A549 (cell line): Measurements from ENCODE around the gene BNIP3. TPM values are rescaled to one million over a fixed set of nuclear protein-coding genes. Genes with fewer than 3 reads are reported as not detected.

Experiments
- ATAC-seq, 2 experiments: fragments of 200-7000 bp in 1 of 2; fragments of >200 bp in 1 of 2; cut with Nextera tagmentation in 1 of 2; cut with Tn5 transposase in 1 of 2; 3 replicates each; pipeline versions ENCODE4 v1.8.0 to v1.9.1; 2018 to 2020; ENCODE audit warnings: mild to moderate bottlenecking in 1 of 2, moderate library complexity in 1 of 2
- CTCF ChIA-PET: fragments of 300-600 bp; sonication (Branson Sonifier 250); formaldehyde crosslinking; extraction: SDS; loops from one replicate; lab custom pipeline; 2021; ENCODE audit warnings: antibody characterized with exemption, inconsistent platforms; lab: Yijun Ruan, JAX
- POLR2A ChIA-PET: fragments of 350-600 bp; formaldehyde crosslinking; extraction: SDS; loops from one replicate; lab custom pipeline; 2021; ENCODE audit warnings: antibody characterized with exemption, inconsistent platforms; lab: Yijun Ruan, JAX
- DNase-seq, 2 experiments: peaks; one replicate each; pipeline versions ENCODE4 v3.0.0 to v3.0.0-alpha.2; 2011 to 2016; ENCODE audit warnings: low read depth in 1 of 2, low spot score in 1 of 2
- FAIRE-seq: peaks from 2 replicates; lab custom pipeline; 2011; peaks lifted over from hg19 to GRCh38; lab: Jason Lieb, UNC
- H3K27ac ChIP-seq, 2 experiments: fragments of >200 bp; sonication (Bioruptor Twin); formaldehyde crosslinking; 3 replicates each; pipeline ENCODE4 v1.5.1; 2016 to 2017
- H3K4me1 ChIP-seq: fragments of >200 bp; sonication (Bioruptor Twin); formaldehyde crosslinking; 3 replicates; pipeline ENCODE4 v1.6.1; 2016
- H3K4me2 ChIP-seq: fragments of >200 bp; sonication (Bioruptor Twin); formaldehyde crosslinking; 3 replicates; pipeline ENCODE4 v1.6.1; 2016
- H3K4me3 ChIP-seq: fragments of >200 bp; sonication (Bioruptor Twin); formaldehyde crosslinking; 3 replicates; pipeline ENCODE4 v1.5.1; 2016
- H3K9me3 ChIP-seq: fragments of >200 bp; sonication (Bioruptor Twin); formaldehyde crosslinking; 3 replicates; pipeline ENCODE4 v1.6.1; 2016
- CBX8 ChIP-seq: fragments of 200-600 bp; sonication (generic); IDR thresholded peaks from 2 replicates; pipeline ENCODE4 v1.6.1; 2016
- CEBPB ChIP-seq, 2 experiments: fragments of >200 bp in 1 of 2; sonication (Bioruptor Twin) in 1 of 2; formaldehyde crosslinking in 1 of 2; IDR thresholded peaks; 2 replicates each; pipeline ENCODE4 v1.6.1; 2012 to 2016
- EP300 ChIP-seq, 2 experiments: fragments of >200 bp; sonication (Bioruptor Twin); formaldehyde crosslinking; IDR thresholded peaks; 2 replicates in 1 of 2; 3 replicates in 1 of 2; pipeline ENCODE4 v1.6.1; 2016 to 2017
- FOXS1 ChIP-seq: fragments of 250-450 bp; sonication (Bioruptor Pico); IDR thresholded peaks from 2 replicates; pipeline ENCODE4 v1.5.0; 2020; ENCODE audit warnings: mild to moderate bottlenecking, moderate library complexity
- GATA3 ChIP-seq: IDR thresholded peaks from 2 replicates; pipeline ENCODE4 v1.6.1; 2012; ENCODE audit warnings: borderline replicate concordance
- HOXB5 ChIP-seq: fragments of 250-450 bp; sonication (Bioruptor Pico); IDR thresholded peaks from 2 replicates; pipeline ENCODE4 v1.5.0; 2020; ENCODE audit warnings: mild to moderate bottlenecking, moderate library complexity
- JUNB ChIP-seq: fragments of >200 bp; sonication (Bioruptor Twin); formaldehyde crosslinking; IDR thresholded peaks from 2 replicates; pipeline ENCODE4 v1.6.1; 2016
- KDM1A ChIP-seq: fragments of 200-600 bp; sonication (generic); IDR thresholded peaks from 2 replicates; pipeline ENCODE4 v1.6.1; 2016; ENCODE audit warnings: low read depth, mild to moderate bottlenecking
- MAFK ChIP-seq: fragments of 450-650 bp; IDR thresholded peaks from 2 replicates; pipeline ENCODE4 v1.6.1; 2014; ENCODE audit not compliant: partially characterized antibody
- MYC ChIP-seq: IDR thresholded peaks from 2 replicates; pipeline ENCODE4 v1.6.1; 2012; ENCODE audit warnings: mild to moderate bottlenecking, inconsistent platforms, low read length, improper control_type of control experiment, borderline replicate concordance
- NR3C1 ChIP-seq: fragments of >200 bp; sonication (Bioruptor Twin); formaldehyde crosslinking; IDR thresholded peaks from 3 replicates; pipeline ENCODE4 v1.6.1; 2017
- PHF8 ChIP-seq: fragments of 200-600 bp; sonication (generic); IDR thresholded peaks from 2 replicates; pipeline ENCODE4 v1.6.1; 2016; ENCODE audit warnings: low read depth, mild to moderate bottlenecking, antibody characterized with exemption, moderate library complexity, borderline replicate concordance
- RCOR1 ChIP-seq: fragments of 150-350 bp; IDR thresholded peaks from 2 replicates; pipeline ENCODE4 v1.6.1; 2014; ENCODE audit warnings: antibody characterized with exemption, low read length, low read depth
- TFCP2L1 ChIP-seq: fragments of 250-450 bp; sonication (Bioruptor Pico); IDR thresholded peaks from 2 replicates; pipeline ENCODE4 v1.5.0; 2021; ENCODE audit warnings: mild to moderate bottlenecking
- ZC3H11A ChIP-seq: fragments of 450-650 bp; IDR thresholded peaks from 2 replicates; pipeline ENCODE4 v1.6.1; 2014; ENCODE audit warnings: antibody characterized with exemption, mild to moderate bottlenecking
- ZSCAN20 ChIP-seq: fragments of 250-450 bp; sonication (Bioruptor Pico); IDR thresholded peaks from 2 replicates; pipeline ENCODE4 v1.8.0; 2022; ENCODE audit warnings: mild to moderate bottlenecking, moderate library complexity
- WGBS: methylation state at CpG from one replicate; pipeline ENCODE4 v1.1.6; 2017; ENCODE audit errors: missing lambda C conversion rate; 5-methylcytosine and 5-hydroxymethylcytosine counted together
- polyA plus RNA-seq, 4 experiments: library from polyadenylated mRNA; depleted of rRNA in 3 of 4; stranded (reverse); fragments of >200 nt; fragmentation: RNase III in 1 of 4; extraction: RNeasy Plus Mini Kit Qiagen cat#74134 plus additional on column Dnase treatment in 1 of 4; gene quantifications; 2 replicates in 3 of 4; 3 replicates in 1 of 4; pipeline ENCODE4 v1.2.3, GENCODE V29; 2011 to 2017
- TF ChIP-seq, protein P1 (sequence below): fragments of 150-350 bp; IDR thresholded peaks from 2 replicates; pipeline ENCODE4 v1.6.1; 2014; ENCODE audit warnings: low read depth, mild to moderate bottlenecking, low read length
- TF ChIP-seq, protein P2 (sequence below): fragments of 250-450 bp; sonication (Bioruptor Pico); IDR thresholded peaks from 2 replicates; pipeline ENCODE4 v1.5.0; 2020; ENCODE audit warnings: low read depth, mild to moderate bottlenecking, moderate library complexity
- TF ChIP-seq, protein P3 (sequence below): fragments of 200-600 bp; sonication (generic); IDR thresholded peaks from 2 replicates; pipeline ENCODE4 v1.6.1; 2016; ENCODE audit warnings: antibody characterized with exemption, mild to moderate bottlenecking, moderate library complexity
- TF ChIP-seq, protein P4 (sequence below): fragments of >200 bp; sonication (Bioruptor Twin); formaldehyde crosslinking; IDR thresholded peaks from 2 replicates; pipeline ENCODE4 v1.6.1; 2016
- TF ChIP-seq, protein P5 (sequence below): fragments of 450-650 bp; IDR thresholded peaks from 2 replicates; pipeline ENCODE4 v1.6.1; 2014; ENCODE audit warnings: antibody characterized with exemption

Gene BNIP3
- polyA plus RNA-seq, 2 of the 4 experiments (the other 2 are of a cell fraction): 46.9 to 51.2 TPM

DNA sequence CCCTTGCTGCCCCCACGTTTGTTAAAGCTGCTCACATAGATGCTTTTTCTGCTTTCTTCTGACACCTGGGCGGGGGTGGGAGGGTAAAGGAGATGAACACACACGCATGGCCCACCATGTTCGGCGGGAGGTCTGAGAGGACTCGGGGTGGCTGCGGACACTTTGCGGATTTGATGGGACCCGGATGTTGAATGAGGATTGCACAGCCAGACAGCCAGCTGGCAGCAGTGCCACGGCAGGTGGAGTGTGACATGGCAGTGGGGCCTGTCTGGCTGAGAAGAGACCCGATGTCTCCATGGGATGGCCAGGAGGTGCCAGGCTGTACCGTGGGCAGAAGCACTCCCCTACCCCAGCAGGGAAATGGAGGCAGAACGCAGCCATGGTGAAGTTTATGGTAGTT lies 49.7 kb downstream of the BNIP3 start:
- Histone ChIP-seq H3K4me1 (peaks cover 19% of the 10 kb centered on the region), H3K4me2 (no peak overlapping the region), H3K9me3 (no peaks in the 10 kb centered on the region), H3K4me3 (no peak overlapping the region), H3K27ac (no peak overlapping the region)
- ATAC-seq (no peak), DNase-seq (no peak), FAIRE-seq (no peak)
- TF ChIP-seq, protein P1, sequence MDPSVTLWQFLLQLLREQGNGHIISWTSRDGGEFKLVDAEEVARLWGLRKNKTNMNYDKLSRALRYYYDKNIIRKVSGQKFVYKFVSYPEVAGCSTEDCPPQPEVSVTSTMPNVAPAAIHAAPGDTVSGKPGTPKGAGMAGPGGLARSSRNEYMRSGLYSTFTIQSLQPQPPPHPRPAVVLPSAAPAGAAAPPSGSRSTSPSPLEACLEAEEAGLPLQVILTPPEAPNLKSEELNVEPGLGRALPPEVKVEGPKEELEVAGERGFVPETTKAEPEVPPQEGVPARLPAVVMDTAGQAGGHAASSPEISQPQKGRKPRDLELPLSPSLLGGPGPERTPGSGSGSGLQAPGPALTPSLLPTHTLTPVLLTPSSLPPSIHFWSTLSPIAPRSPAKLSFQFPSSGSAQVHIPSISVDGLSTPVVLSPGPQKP: no peak
- no peak for TF ChIP-seq MYC
- TF ChIP-seq, protein P2, sequence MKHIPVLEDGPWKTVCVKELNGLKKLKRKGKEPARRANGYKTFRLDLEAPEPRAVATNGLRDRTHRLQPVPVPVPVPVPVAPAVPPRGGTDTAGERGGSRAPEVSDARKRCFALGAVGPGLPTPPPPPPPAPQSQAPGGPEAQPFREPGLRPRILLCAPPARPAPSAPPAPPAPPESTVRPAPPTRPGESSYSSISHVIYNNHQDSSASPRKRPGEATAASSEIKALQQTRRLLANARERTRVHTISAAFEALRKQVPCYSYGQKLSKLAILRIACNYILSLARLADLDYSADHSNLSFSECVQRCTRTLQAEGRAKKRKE (CRISPR knock-in tag): no peak
- no peak for TF ChIP-seq CBX8
- 97% methylated on average over 13 of the region's 13 CpGs for WGBS
- ChIA-PET CTCF (interaction anchor here (0.7 to 1.4 kb wide), 3 partner anchors 12 to 478 kb away, joined by 3 to 5 read pairs (median 3); no protein-coding TSS in a partner anchor), POLR2A (no interaction called here)

DNA sequence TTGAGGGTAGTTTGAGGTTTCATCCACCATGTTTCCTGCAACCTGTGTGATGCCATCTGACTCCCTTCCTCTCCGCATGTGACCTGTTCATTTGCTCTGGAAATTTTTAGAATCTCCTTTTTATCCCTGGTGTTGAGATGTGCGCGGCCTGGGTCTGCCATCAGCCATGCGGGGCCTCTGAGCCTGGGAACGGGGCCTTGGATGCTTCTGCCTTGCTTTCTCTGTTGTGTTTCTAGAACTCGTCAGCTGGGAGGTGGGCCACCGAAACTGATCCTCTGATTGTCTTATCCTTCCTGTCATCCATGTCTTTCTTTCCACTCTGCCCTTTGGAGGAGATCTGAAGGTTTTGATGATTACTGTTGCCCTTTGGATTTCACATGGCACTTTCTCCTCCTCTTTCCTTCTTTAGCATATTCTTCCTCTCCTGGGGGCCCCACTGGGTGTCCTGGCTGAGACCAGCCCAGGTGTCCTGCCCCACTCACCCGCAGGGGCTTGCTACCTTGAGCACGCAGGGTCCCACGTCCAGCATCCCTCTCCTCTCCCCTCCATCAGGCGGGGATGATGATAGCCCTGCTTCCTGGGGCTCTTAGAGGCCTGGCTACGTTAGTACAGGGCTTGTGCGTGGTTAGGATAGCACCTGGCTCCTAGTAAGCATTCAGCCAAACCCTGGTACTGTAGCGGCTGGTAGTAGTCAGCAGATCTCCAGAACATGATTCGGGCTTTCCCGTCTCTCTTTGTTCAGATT lies 51.0 kb downstream of the BNIP3 start:
- no peak overlapping the region for H3K4me2 ChIP-seq
- H3K4me1 ChIP-seq: peaks cover 19% of the 10 kb centered on the region
- WGBS: 95% methylated on average over 16 of the region's 16 CpGs
- no peak for DNase-seq
- ChIA-PET POLR2A (no interaction called here), CTCF (no interaction called here)
- ATAC-seq: no peak
- no peaks in the 10 kb centered on the region for H3K9me3 ChIP-seq
- TF ChIP-seq RCOR1 (no peak), KDM1A (no peak), JUNB (no peak)
- FAIRE-seq: no peak
- no peak overlapping the region for H3K4me3 ChIP-seq
- no peak overlapping the region for H3K27ac ChIP-seq

DNA sequence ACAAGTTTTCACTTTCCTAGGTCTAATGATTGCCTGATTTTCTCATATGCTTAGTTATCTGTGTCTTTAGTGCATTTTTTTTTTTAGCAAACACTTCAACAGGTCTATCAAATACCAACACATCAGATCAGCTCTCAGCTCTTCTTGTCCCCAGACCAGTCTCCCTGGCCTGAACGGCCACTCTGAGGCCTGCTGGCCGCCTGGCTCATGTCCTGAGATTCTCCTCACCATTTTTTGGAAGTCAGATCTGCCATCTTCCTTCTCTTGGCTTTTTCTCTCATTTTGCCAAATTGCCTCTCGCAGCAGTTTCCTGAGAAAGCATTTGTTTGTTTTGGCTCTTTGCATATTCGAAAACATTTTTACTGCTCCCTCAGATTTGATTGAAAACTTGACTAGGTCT lies 51.6 kb downstream of the BNIP3 start:
- FAIRE-seq (no peak), ATAC-seq (no peak), DNase-seq (no peak)
- ChIA-PET POLR2A (no interaction called here), CTCF (interaction anchor here (0.9 kb wide), 1 partner anchor 36 kb away, joined by 3 read pairs; no protein-coding TSS in a partner anchor)
- TF ChIP-seq NR3C1: no peak
- TF ChIP-seq, protein P3, sequence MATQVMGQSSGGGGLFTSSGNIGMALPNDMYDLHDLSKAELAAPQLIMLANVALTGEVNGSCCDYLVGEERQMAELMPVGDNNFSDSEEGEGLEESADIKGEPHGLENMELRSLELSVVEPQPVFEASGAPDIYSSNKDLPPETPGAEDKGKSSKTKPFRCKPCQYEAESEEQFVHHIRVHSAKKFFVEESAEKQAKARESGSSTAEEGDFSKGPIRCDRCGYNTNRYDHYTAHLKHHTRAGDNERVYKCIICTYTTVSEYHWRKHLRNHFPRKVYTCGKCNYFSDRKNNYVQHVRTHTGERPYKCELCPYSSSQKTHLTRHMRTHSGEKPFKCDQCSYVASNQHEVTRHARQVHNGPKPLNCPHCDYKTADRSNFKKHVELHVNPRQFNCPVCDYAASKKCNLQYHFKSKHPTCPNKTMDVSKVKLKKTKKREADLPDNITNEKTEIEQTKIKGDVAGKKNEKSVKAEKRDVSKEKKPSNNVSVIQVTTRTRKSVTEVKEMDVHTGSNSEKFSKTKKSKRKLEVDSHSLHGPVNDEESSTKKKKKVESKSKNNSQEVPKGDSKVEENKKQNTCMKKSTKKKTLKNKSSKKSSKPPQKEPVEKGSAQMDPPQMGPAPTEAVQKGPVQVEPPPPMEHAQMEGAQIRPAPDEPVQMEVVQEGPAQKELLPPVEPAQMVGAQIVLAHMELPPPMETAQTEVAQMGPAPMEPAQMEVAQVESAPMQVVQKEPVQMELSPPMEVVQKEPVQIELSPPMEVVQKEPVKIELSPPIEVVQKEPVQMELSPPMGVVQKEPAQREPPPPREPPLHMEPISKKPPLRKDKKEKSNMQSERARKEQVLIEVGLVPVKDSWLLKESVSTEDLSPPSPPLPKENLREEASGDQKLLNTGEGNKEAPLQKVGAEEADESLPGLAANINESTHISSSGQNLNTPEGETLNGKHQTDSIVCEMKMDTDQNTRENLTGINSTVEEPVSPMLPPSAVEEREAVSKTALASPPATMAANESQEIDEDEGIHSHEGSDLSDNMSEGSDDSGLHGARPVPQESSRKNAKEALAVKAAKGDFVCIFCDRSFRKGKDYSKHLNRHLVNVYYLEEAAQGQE: no peak
- TF ChIP-seq HOXB5 (CRISPR knock-in tag): no peak
- TF ChIP-seq GATA3: no peak
- TF ChIP-seq, protein P4, sequence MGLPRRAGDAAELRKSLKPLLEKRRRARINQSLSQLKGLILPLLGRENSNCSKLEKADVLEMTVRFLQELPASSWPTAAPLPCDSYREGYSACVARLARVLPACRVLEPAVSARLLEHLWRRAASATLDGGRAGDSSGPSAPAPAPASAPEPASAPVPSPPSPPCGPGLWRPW: no peak
- TF ChIP-seq CEBPB (IDR thresholded peaks at IDR 0.05): no peak
- TF ChIP-seq PHF8: no peak
- no peak for TF ChIP-seq ZC3H11A
- TF ChIP-seq FOXS1 (CRISPR knock-in tag): no peak
- no peak for TF ChIP-seq MYC
- no peak for TF ChIP-seq TFCP2L1 (CRISPR knock-in tag)
- TF ChIP-seq EP300 (IDR thresholded peaks at IDR 0.05): no peak
- TF ChIP-seq, protein P5, sequence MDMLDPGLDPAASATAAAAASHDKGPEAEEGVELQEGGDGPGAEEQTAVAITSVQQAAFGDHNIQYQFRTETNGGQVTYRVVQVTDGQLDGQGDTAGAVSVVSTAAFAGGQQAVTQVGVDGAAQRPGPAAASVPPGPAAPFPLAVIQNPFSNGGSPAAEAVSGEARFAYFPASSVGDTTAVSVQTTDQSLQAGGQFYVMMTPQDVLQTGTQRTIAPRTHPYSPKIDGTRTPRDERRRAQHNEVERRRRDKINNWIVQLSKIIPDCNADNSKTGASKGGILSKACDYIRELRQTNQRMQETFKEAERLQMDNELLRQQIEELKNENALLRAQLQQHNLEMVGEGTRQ: no peak
- no peak for TF ChIP-seq ZSCAN20 (CRISPR knock-in tag)
- TF ChIP-seq MAFK: no peak
- Histone ChIP-seq H3K9me3 (peaks cover 5% of the 10 kb centered on the region; the same call in 1 of the 3 replicates), H3K4me2 (no peak overlapping the region), H3K27ac (no peak overlapping the region), H3K4me3 (no peak overlapping the region), H3K4me1 (peaks cover 19% of the 10 kb centered on the region)
- WGBS: 91% methylated on average over 4 of the region's 4 CpGs
